Liver (tissue), 9 donors: Measurements from ENCODE around the gene TP53AIP1. TPM values are rescaled to one million over a fixed set of nuclear protein-coding genes. Genes with fewer than 3 reads are reported as not detected.

Source experiments
- DNase-seq: peaks from one replicate; pipeline ENCODE4 v3.0.0-alpha.2; 2017; ENCODE audit warnings: low spot score
- H3K27ac ChIP-seq, 2 donors: one replicate each; pipeline ENCODE4 v1.7.0; 2013; ENCODE audit warnings: inconsistent platforms in 2 of 2, low read length in 2 of 2, control low read depth in 1 of 2, low read depth in 1 of 2, mild to moderate bottlenecking in 1 of 2
- H3K27me3 ChIP-seq, 4 donors: one replicate each; pipeline versions ENCODE4 v1.6.1 to v1.7.0; 2013; ENCODE audit warnings: low read length in 3 of 4, inconsistent platforms in 1 of 4, mild to moderate bottlenecking in 1 of 4, moderate library complexity in 1 of 4; ENCODE audit not compliant: control insufficient read depth in 4 of 4, insufficient read depth in 4 of 4
- H3K36me3 ChIP-seq, 4 donors: one replicate each; pipeline versions ENCODE4 v1.6.1 to v1.7.0; 2013; ENCODE audit warnings: low read length in 3 of 4, mild to moderate bottlenecking in 3 of 4, low read depth in 1 of 4, moderate library complexity in 1 of 4; ENCODE audit not compliant: control insufficient read depth in 4 of 4, insufficient read depth in 3 of 4
- H3K4me1 ChIP-seq, 4 donors: one replicate each; pipeline versions ENCODE4 v1.6.1 to v1.7.0; 2013; ENCODE audit warnings: low read length in 3 of 4, mild to moderate bottlenecking in 3 of 4, moderate library complexity in 1 of 4; ENCODE audit not compliant: control insufficient read depth in 4 of 4, insufficient read depth in 4 of 4
- H3K4me3 ChIP-seq, 3 donors: one replicate each; pipeline versions ENCODE4 v1.6.1 to v1.7.0; 2013; ENCODE audit warnings: low read length in 3 of 3, control low read depth in 1 of 3, low read depth in 1 of 3, mild to moderate bottlenecking in 1 of 3
- H3K9ac ChIP-seq, 2 donors: one replicate each; pipeline ENCODE4 v1.7.0; 2013; ENCODE audit warnings: low read length in 2 of 2, mild to moderate bottlenecking in 2 of 2, moderate library complexity in 2 of 2, control low read depth in 1 of 2, low read depth in 1 of 2
- H3K9me3 ChIP-seq, 4 donors: one replicate each; pipeline versions ENCODE4 v1.6.1 to v1.7.0; 2013; ENCODE audit warnings: low read length in 3 of 4; ENCODE audit not compliant: control insufficient read depth in 4 of 4
- ATF3 ChIP-seq: IDR thresholded peaks from 2 replicates; pipeline ENCODE4 v1.6.1; 2016; ENCODE audit warnings: antibody characterized with exemption
- EGR1 ChIP-seq, 2 donors: IDR thresholded peaks; 2 replicates each; pipeline ENCODE4 v1.6.1; 2016 to 2018; ENCODE audit warnings: antibody characterized with exemption in 2 of 2, low read depth in 2 of 2
- FOXA1 ChIP-seq: IDR thresholded peaks from 2 replicates; pipeline ENCODE4 v1.6.1; 2016; ENCODE audit warnings: antibody characterized with exemption
- HNF4A ChIP-seq, 2 donors: conservative IDR thresholded peaks; 2 replicates each; pipeline ENCODE4 v1.6.1; 2016; ENCODE audit warnings: antibody characterized with exemption in 2 of 2, mild to moderate bottlenecking in 2 of 2
- JUND ChIP-seq, 2 donors: IDR thresholded peaks; 2 replicates each; pipeline ENCODE4 v1.6.1; 2016; ENCODE audit warnings: antibody characterized with exemption in 2 of 2
- NR2F2 ChIP-seq: IDR thresholded peaks from 2 replicates; pipeline ENCODE4 v1.6.1; 2016; ENCODE audit warnings: antibody characterized with exemption
- RAD21 ChIP-seq, 2 donors: IDR thresholded peaks; 2 replicates each; pipeline ENCODE4 v1.6.1; 2016; ENCODE audit warnings: antibody characterized with exemption in 2 of 2, mild to moderate bottlenecking in 2 of 2
- REST ChIP-seq: IDR thresholded peaks from 2 replicates; pipeline ENCODE4 v1.6.1; 2016; ENCODE audit warnings: antibody characterized with exemption, mild to moderate bottlenecking
- RXRA ChIP-seq, 2 donors: IDR thresholded peaks; 2 replicates each; pipeline ENCODE4 v1.6.1; 2017 to 2018; ENCODE audit warnings: antibody characterized with exemption in 2 of 2, mild to moderate bottlenecking in 1 of 2
- SP1 ChIP-seq: IDR thresholded peaks from 2 replicates; pipeline ENCODE4 v1.6.1; 2018; ENCODE audit warnings: antibody characterized with exemption, mild to moderate bottlenecking
- YY1 ChIP-seq: IDR thresholded peaks from 2 replicates; pipeline ENCODE4 v1.6.1; 2016; ENCODE audit warnings: antibody characterized with exemption, mild to moderate bottlenecking
- WGBS: extraction: QIAGEN DNeasy Blood & Tissue Kit; methylation state at CpG from one replicate; pipeline ENCODE4 v1.1.7; 2013; 5-methylcytosine and 5-hydroxymethylcytosine counted together
- polyA plus RNA-seq, 2 donors: library from polyadenylated mRNA; stranded (reverse) in 1 of 2; unstranded in 1 of 2; fragments of 200-250 nt in 1 of 2; fragments of >200 nt in 1 of 2; fragmentation: Nextera tagmentation in 1 of 2; extraction: Ambion mirVana in 1 of 2; gene quantifications; one replicate each; pipeline versions ENCODE4 v1.2.1 to v1.2.3, GENCODE V29; 2013 to 2015
- total RNA-seq, 2 donors: library from RNA; depleted of rRNA; stranded (reverse); fragments of >200 nt; gene quantifications; one replicate each; pipeline ENCODE4 v1.2.3, GENCODE V29; 2014
- donor health status: healthy.
- donor health status: healthy.
- donor health status: healthy.
- donor health status: healthy.
- donor health status: healthy.

Gene TP53AIP1
- total and polyA plus RNA-seq, 4 donors, result 0.08 TPM; not detected in 3

GRCh38 chr11:128983023-128983422 lies 40.4 kb upstream of the TP53AIP1 start:
- Histone ChIP-seq H3K9ac (no peak overlapping the region), H3K27me3 (no peaks in the 10 kb centered on the region), H3K9me3 (no peaks in the 10 kb centered on the region), H3K36me3 (peaks cover 0 to 20% (median 8%) of the 10 kb centered on the region in 4 donors), H3K27ac (no peak overlapping the region), H3K4me1 (no peaks in the 10 kb centered on the region), H3K4me3 (no peak overlapping the region)
- WGBS, result 96% methylated on average over 8 of the region's 8 CpGs
- TF ChIP-seq JUND (IDR thresholded peaks at IDR 0.05), result no peak
- no peak for TF ChIP-seq NR2F2
- no peak for TF ChIP-seq FOXA1
- no peak for DNase-seq

GRCh38 chr11:128981254-128981653 lies 38.6 kb upstream of the TP53AIP1 start:
- Histone ChIP-seq H3K9ac (no peak overlapping the region), H3K4me3 (no peak overlapping the region), H3K4me1 (no peaks in the 10 kb centered on the region), H3K36me3 (peaks cover 0 to 26% (median 16%) of the 10 kb centered on the region in 4 donors), H3K9me3 (no peaks in the 10 kb centered on the region), H3K27me3 (no peaks in the 10 kb centered on the region), H3K27ac (no peak overlapping the region)
- no peak for DNase-seq
- TF ChIP-seq RXRA (IDR thresholded peaks at IDR 0.05) (no peak), RAD21 (IDR thresholded peaks at IDR 0.05) (no peak), FOXA1 (no peak), YY1 (no peak), SP1 (no peak), JUND (IDR thresholded peaks at IDR 0.05) (no peak), ATF3 (no peak)
- 79% methylated on average over 7 of the region's 7 CpGs for WGBS

DNA sequence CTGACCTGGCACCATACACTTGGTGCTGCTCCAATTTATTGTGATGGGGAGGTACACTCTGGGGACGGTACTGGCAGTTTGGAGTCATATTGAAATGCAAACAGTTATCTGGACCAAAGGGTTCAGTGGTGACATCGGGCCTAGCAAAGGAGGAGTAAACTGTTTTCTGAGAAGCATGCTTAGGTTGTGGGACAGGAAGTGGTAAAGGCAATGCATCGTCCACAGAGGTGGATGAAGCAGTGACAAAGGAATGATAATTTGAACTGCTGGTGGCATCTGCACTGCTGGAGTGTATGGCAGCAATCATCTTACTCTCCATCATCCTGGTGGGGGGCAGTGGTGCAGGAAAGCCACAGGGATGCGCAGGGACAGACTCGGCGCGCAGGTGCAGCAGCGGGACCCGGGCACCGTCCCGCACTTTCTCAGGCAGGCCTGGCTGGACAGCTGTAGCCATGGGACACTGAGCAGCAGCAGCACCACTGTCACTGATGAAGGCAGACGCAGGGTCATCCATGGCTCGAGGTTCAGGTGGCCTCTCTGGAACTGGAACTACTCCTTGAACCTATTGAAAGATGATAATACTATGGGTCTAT lies 28.0 kb upstream of the TP53AIP1 start:
- Histone ChIP-seq H3K9me3 (no peaks in the 10 kb centered on the region), H3K36me3 (peaks cover 2 to 66% (median 47%) of the 10 kb centered on the region in 4 donors), H3K4me1 (no peaks in the 10 kb centered on the region), H3K27me3 (no peaks in the 10 kb centered on the region), H3K27ac (no peak overlapping the region), H3K4me3 (no peak overlapping the region), H3K9ac (no peak overlapping the region)
- 95% methylated on average over 13 of the region's 13 CpGs for WGBS
- no peak for TF ChIP-seq HNF4A (conservative IDR thresholded peaks at IDR 0.05)
- TF ChIP-seq REST, result no peak
- no peak for TF ChIP-seq EGR1 (IDR thresholded peaks at IDR 0.05; ENCODE audit: low read depth in 2 of 2)
- DNase-seq, result no peak
